HCT116 (cell line): ENCODE data around the gene TMEM123. TPM values are rescaled to one million over a fixed set of nuclear protein-coding genes. Genes with fewer than 3 reads are reported as not detected.

Experiments
- ATAC-seq: fragments of 200-7000 bp; cut with Tn5 transposase; 2 replicates; pipeline ENCODE4 v1.9.1; 2020; ENCODE audit warnings: mild to moderate bottlenecking, moderate library complexity
- BruUV-seq: library from RNA; stranded (reverse); fragments of 400-500 nt; replicated peaks from 2 replicates; lab custom pipeline; 2021; lab: Mats Ljungman, UMichigan
- CTCF ChIA-PET: fragments of 300-600 bp; sonication (Branson Sonifier 250); formaldehyde crosslinking; loops from one replicate; lab custom pipeline; 2021; ENCODE audit warnings: antibody characterized with exemption; lab: Charles Lee
- POLR2A ChIA-PET: fragments of 300-600, 350-600 bp; sonication (Branson Sonifier 250); formaldehyde crosslinking; loops from one replicate; lab custom pipeline; 2021; ENCODE audit warnings: antibody characterized with exemption; lab: Charles Lee
- RAD21 ChIA-PET, 2 experiments: fragments of 300-600 bp; sonication (Branson Sonifier 250); formaldehyde crosslinking; loops; one replicate each; lab custom pipeline; 2023; ENCODE audit warnings: low total read pairs in 2 of 2; ENCODE audit not compliant: uncharacterized antibody in 2 of 2, unreplicated experiment in 2 of 2, low non-redundant PET in 1 of 2; lab: Charles Lee
- DNase-seq: peaks from one replicate; pipeline ENCODE4 v3.0.0-alpha.2; 2010; ENCODE audit warnings: low read depth, low spot score
- H2AFZ ChIP-seq: fragments of 200-600 bp; shearing (Covaris generic), sonication (generic); 2 replicates; pipeline ENCODE4 v1.6.1; 2017; ENCODE audit warnings: low read depth, mixed run types, mixed read lengths, antibody characterized with exemption, low read length; ENCODE audit not compliant: poor library complexity, severe bottlenecking
- H3K27ac ChIP-seq: 2 replicates; pipeline ENCODE4 v1.5.1; 2012; ENCODE audit warnings: low read depth, low read length
- H3K27me3 ChIP-seq: fragments of 200-600 bp; sonication (generic); 2 replicates; pipeline ENCODE4 v1.6.1; 2016; ENCODE audit warnings: mixed run types, low read length, mixed read lengths; ENCODE audit not compliant: insufficient read depth
- H3K36me3 ChIP-seq, 2 experiments: fragments of 200-500 bp in 1 of 2; fragments of 200-600 bp in 1 of 2; sonication (Bioruptor generic) in 1 of 2; sonication (generic) in 1 of 2; 2 replicates each; pipeline versions ENCODE4 v1.5.1 to v1.6.1; 2014 to 2016; ENCODE audit warnings: low read length in 2 of 2, inconsistent platforms in 1 of 2, mixed read lengths in 1 of 2, mixed run types in 1 of 2; ENCODE audit not compliant: insufficient read depth in 2 of 2, control insufficient read depth in 1 of 2
- H3K4me1 ChIP-seq, 2 experiments: fragments of 200-600 bp in 1 of 2; sonication (generic) in 1 of 2; 2 replicates each; pipeline versions ENCODE4 v1.5.1 to v1.6.1; 2012 to 2017; ENCODE audit warnings: low read length in 2 of 2, inconsistent platforms in 1 of 2, mild to moderate bottlenecking in 1 of 2, mixed read lengths in 1 of 2, mixed run types in 1 of 2, moderate library complexity in 1 of 2; ENCODE audit not compliant: insufficient read depth in 2 of 2, control insufficient read depth in 1 of 2
- H3K4me2 ChIP-seq: fragments of 200-600 bp; sonication (generic); 2 replicates; pipeline ENCODE4 v1.6.1; 2017; ENCODE audit warnings: mixed run types, low read length, mixed read lengths
- H3K4me3 ChIP-seq, 2 experiments: fragments of 200-600 bp in 1 of 2; sonication (generic) in 1 of 2; replicated peaks in 1 of 2; 2 replicates each; pipeline ENCODE4 v1.5.1; 2011 to 2016; ENCODE audit warnings: low read length in 2 of 2, control low read depth in 1 of 2, low read depth in 1 of 2, mild to moderate bottlenecking in 1 of 2, mixed read lengths in 1 of 2, mixed run types in 1 of 2
- H3K79me2 ChIP-seq: fragments of 200-600 bp; sonication (generic); 2 replicates; pipeline ENCODE4 v1.6.1; 2017; ENCODE audit warnings: mild to moderate bottlenecking, mixed run types, low read length, moderate library complexity, mixed read lengths; ENCODE audit not compliant: insufficient read depth
- H3K9ac ChIP-seq: fragments of 200-600 bp; sonication (generic); 2 replicates; pipeline ENCODE4 v1.6.1; 2016; ENCODE audit warnings: low read length, mixed read lengths
- H3K9me2 ChIP-seq: fragments of 200-600 bp; sonication (generic), shearing (Covaris generic); 2 replicates; pipeline ENCODE4 v1.6.1; 2017; ENCODE audit warnings: mixed run types, mild to moderate bottlenecking, moderate library complexity; ENCODE audit not compliant: insufficient read depth
- H3K9me3 ChIP-seq, 2 experiments: fragments of 200-500 bp in 1 of 2; fragments of 200-600 bp in 1 of 2; sonication (Bioruptor generic) in 1 of 2; sonication (generic) in 1 of 2; 2 replicates each; pipeline ENCODE4 v1.6.1; 2014 to 2017; ENCODE audit warnings: low read length in 2 of 2, mixed read lengths in 2 of 2, inconsistent platforms in 1 of 2, low read depth in 1 of 2, mild to moderate bottlenecking in 1 of 2, mixed run types in 1 of 2, moderate library complexity in 1 of 2; ENCODE audit not compliant: control insufficient read depth in 1 of 2, insufficient read depth in 1 of 2
- H4K20me1 ChIP-seq: fragments of 200-600 bp; sonication (generic), shearing (Covaris generic); 2 replicates; pipeline ENCODE4 v1.6.1; 2017; ENCODE audit warnings: mixed run types, mild to moderate bottlenecking, moderate library complexity; ENCODE audit not compliant: insufficient read depth
- CBX3 ChIP-seq: IDR thresholded peaks from 2 replicates; pipeline ENCODE4 v1.6.1; 2012; ENCODE audit warnings: low read depth
- CEBPB ChIP-seq: IDR thresholded peaks from 2 replicates; pipeline ENCODE4 v1.6.1; 2012; ENCODE audit warnings: low read depth
- EGR1 ChIP-seq: IDR thresholded peaks from 2 replicates; pipeline ENCODE4 v1.6.1; 2012; ENCODE audit warnings: low read depth
- ELF1 ChIP-seq: IDR thresholded peaks from 2 replicates; pipeline ENCODE4 v1.6.1; 2012; ENCODE audit warnings: low read depth, borderline replicate concordance
- EZH2 ChIP-seq: fragments of 200-600 bp; sonication (generic); IDR thresholded peaks from 2 replicates; pipeline ENCODE4 v1.6.1; 2017; ENCODE audit warnings: antibody characterized with exemption, mixed run types
- EZH2phosphoT487 ChIP-seq: fragments of 200-600 bp; IDR thresholded peaks from 2 replicates; pipeline ENCODE4 v1.6.1; 2018; ENCODE audit warnings: antibody characterized with exemption, borderline replicate concordance
- FOSL1 ChIP-seq: IDR thresholded peaks from 2 replicates; pipeline ENCODE4 v1.6.1; 2012; ENCODE audit warnings: low read depth
- REST ChIP-seq: IDR thresholded peaks from 2 replicates; pipeline ENCODE4 v1.6.1; 2012; ENCODE audit warnings: low read depth
- SIN3A ChIP-seq: IDR thresholded peaks from 2 replicates; pipeline ENCODE4 v1.6.1; 2012; ENCODE audit warnings: low read depth
- SP1 ChIP-seq: IDR thresholded peaks from 2 replicates; pipeline ENCODE4 v1.6.1; 2012; ENCODE audit warnings: low read depth
- SRF ChIP-seq: IDR thresholded peaks from 2 replicates; pipeline ENCODE4 v1.6.1; 2012; ENCODE audit warnings: low read depth
- YY1 ChIP-seq: IDR thresholded peaks from 2 replicates; pipeline ENCODE4 v1.6.1; 2011; ENCODE audit warnings: low read length, low read depth, moderate library complexity, mild to moderate bottlenecking; ENCODE audit not compliant: insufficient replicate concordance; ENCODE audit errors: extremely low read depth
- ZBTB33 ChIP-seq: IDR thresholded peaks from 2 replicates; pipeline ENCODE4 v1.6.1; 2011; ENCODE audit warnings: mild to moderate bottlenecking, low read length, moderate library complexity; ENCODE audit not compliant: insufficient replicate concordance; ENCODE audit errors: extremely low read depth
- intact Hi-C: fragments of 100-400 bp; cut with micrococcal nuclease; formaldehyde crosslinking; loops from 2 replicates; pipeline ENCODE4 v1.10.0; 2022
- total RNA-seq: library from RNA; stranded (reverse); gene quantifications from one replicate; pipeline ENCODE4 v1.2.1, GENCODE V29; 2021; ENCODE audit not compliant: unreplicated experiment

TMEM123 gene
- total RNA-seq, 1 experiment from 2014 or later = 217 TPM

GRCh38 chr11:102393272-102393730 lies 59.3 kb downstream of the TMEM123 start:
- BruUV-seq = no TSS peak
- H3K36me3 ChIP-seq = peaks cover 8 to 14% of the 10 kb centered on the region in 2 experiments; a peak in 2 of 4 replicates
- CTCF ChIA-PET = interaction anchor here (1.7 to 1.8 kb wide), 2 partner anchors 219 to 273 kb away, joined by 7 to 10 read pairs; no protein-coding TSS in a partner anchor

GRCh38 chr11:102391549-102392237 lies 60.9 kb downstream of the TMEM123 start:
- Histone ChIP-seq H4K20me1 (no peaks in the 10 kb centered on the region), H3K4me3 (no peak overlapping the region), H3K4me2 (no peak overlapping the region), H3K27me3 (no peaks in the 10 kb centered on the region), H3K36me3 (peaks cover 3 to 13% of the 10 kb centered on the region in 2 experiments; a peak in 2 of 4 replicates), H3K79me2 (peaks cover 4% of the 10 kb centered on the region; the same call in 1 of the 2 replicates), H2AFZ (no peak overlapping the region), H3K9me2 (no peaks in the 10 kb centered on the region), H3K9me3 (no peaks in the 10 kb centered on the region), H3K27ac (no peak overlapping the region), H3K4me1 (no peaks in the 10 kb centered on the region; a peak in 1 of 4 replicates), H3K9ac (no peak overlapping the region)
- POLR2A ChIA-PET = no interaction called here
- DNase-seq (no peak), ATAC-seq (no peak)
- intact Hi-C loops = loop anchor here (2.0 kb wide), 1 partner anchor 221 kb away; no protein-coding TSS in a partner anchor
- CTCF ChIA-PET = interaction anchor here (1.4 to 1.8 kb wide), 5 partner anchors 16 to 275 kb away, joined by 5 to 11 read pairs (median 8); no protein-coding TSS in a partner anchor
- TF ChIP-seq REST = no peak
- TF ChIP-seq CBX3 = no peak
- TF ChIP-seq CEBPB = no peak
- TF ChIP-seq EZH2phosphoT487 = no peak
- TF ChIP-seq FOSL1 = no peak
- no peak for TF ChIP-seq ELF1
- no peak for TF ChIP-seq ZBTB33
- TF ChIP-seq EGR1 = no peak
- no peak for TF ChIP-seq SIN3A
- no peak for TF ChIP-seq YY1
- no peak for TF ChIP-seq EZH2
- TF ChIP-seq SRF = no peak
- TF ChIP-seq SP1 = no peak
- BruUV-seq = no TSS peak
- RAD21 ChIA-PET = no interaction called here

More at GRCh38 chr11:102393272-102393730, 59.3 kb downstream of the TMEM123 start:
- TF ChIP-seq CEBPB (no peak), EZH2 (no peak), SP1 (no peak)
- TF ChIP-seq, all 23 proteins: peak for 0
- no peaks in the 10 kb centered on the region for H4K20me1 ChIP-seq
- peak; percentile 33 for ATAC-seq
- POLR2A ChIA-PET = no interaction called here
- H3K9me3 ChIP-seq = no peaks in the 10 kb centered on the region
- H3K27ac ChIP-seq = no peak overlapping the region
- no peaks in the 10 kb centered on the region for H3K27me3 ChIP-seq
- no peaks in the 10 kb centered on the region; a peak in 1 of 4 replicates for H3K4me1 ChIP-seq
- intact Hi-C loops = no loop called here
- no peak overlapping the region for H3K9ac ChIP-seq
- RAD21 ChIA-PET = no interaction called here
- no peak overlapping the region for H3K4me3 ChIP-seq
- H3K9me2 ChIP-seq = no peaks in the 10 kb centered on the region
- H2AFZ ChIP-seq = no peak overlapping the region
- DNase-seq = no peak
- H3K4me2 ChIP-seq = no peak overlapping the region
- H3K79me2 ChIP-seq = peaks cover 5% of the 10 kb centered on the region; the same call in 1 of the 2 replicates
